Left renal pelvis (tissue), 4 donors: Measurements from ENCODE around the gene KCTD11. TPM values are rescaled to one million over a fixed set of nuclear protein-coding genes. Genes with fewer than 3 reads are reported as not detected.
A peak's percentile ranks its signal among the peaks of the same experiment; 100 is the strongest.

Experiments
- DNase-seq, 4 donors: peaks; one replicate each; pipeline ENCODE4 v3.0.0-alpha.2; 2013; ENCODE audit warnings: low read depth in 4 of 4, low spot score in 3 of 4
- polyA plus RNA-seq, 4 donors: library from polyadenylated mRNA; unstranded; fragments of 120-200 nt; gene quantifications; one replicate each; pipeline ENCODE4 v1.2.1, GENCODE V29; 2013; ENCODE audit not compliant: insufficient read length in 4 of 4

KCTD11 gene
- polyA plus RNA-seq, 4 donors: 10.9 to 12.1 (median 11.6) TPM

DNA sequence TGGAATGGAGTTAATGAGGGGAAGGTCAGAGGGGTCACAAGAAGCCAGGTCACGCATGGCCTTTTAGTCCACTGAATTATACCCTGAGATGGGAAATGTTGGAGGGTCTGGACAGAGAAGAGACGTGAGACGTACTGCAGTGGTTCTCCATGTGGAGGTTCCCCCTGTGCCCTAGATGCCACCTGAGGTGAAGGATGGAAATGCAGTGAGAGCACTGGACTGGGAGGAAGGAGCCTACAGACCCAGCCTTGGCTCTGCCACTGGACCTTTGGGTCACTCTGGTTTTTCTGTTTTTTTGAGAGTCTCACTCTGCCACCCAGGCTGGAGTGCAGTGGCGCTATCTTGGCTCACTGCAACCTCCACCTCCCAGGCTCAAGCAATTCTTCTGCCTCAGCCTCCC is 44.2 kb downstream of the KCTD11 start:
- DNase-seq: no peak

DNA sequence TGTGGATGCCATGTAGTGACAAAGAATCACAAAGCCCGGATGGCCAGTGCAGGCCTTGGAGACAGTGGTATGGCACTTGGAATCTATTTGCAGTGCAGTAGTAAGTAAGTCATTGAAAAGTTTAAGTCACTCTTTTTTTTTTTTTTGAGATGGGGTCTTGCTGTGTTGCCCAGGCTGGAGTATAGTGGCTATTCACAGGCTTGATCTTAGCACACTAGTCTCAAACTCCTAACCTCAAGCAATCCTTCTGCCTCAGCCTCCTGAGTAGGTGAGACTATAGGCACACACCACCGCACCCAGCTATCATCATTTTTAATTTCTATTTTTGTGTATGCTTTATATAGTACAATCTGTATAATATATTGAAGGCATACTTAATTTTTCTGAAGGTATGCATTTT is 46.6 kb downstream of the KCTD11 start:
- no peak for DNase-seq

- no peak for DNase-seq
Measured at GRCh38 chr17:7403043-7403726, 51.2 kb downstream of the KCTD11 start.

DNA sequence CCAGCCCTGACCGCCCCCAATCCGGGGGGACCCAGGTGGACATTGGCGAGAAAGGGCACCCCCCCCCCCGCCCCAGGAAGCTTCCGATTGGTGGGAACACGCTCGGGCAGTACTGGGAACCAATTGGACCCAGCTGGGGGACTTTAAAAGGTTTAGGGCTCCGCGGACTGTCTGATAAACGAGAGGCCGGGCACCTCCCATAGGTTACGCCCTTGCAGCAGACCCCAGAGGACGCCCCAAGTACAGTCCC is 51.7 kb downstream of the KCTD11 start:
- no peak for DNase-seq

GRCh38 chr17:7403977-7404736 is 52.2 kb downstream of the KCTD11 start, which contains the start of gene TMEM256:
TMEM256 (minus strand) TSS chr17:7404097; CDS start chr17:7404084, 13 bp downstream.
- peak; percentile 96 to 99 (median 98) for DNase-seq

Other genes starting within 250 kb of the KCTD11 start
- 1 to 10 TPM in 3 of 4 donors, under 1 TPM in 1; 0.92 to 2.0 (median 1.7) TPM for gene ASGR2, start 237.3 kb upstream of the KCTD11 start, polyA plus RNA-seq
- gene ASGR1, start 172.8 kb upstream of the KCTD11 start, polyA plus RNA-seq: 1 to 10 TPM; 3.9 to 7.9 (median 5.9) TPM
- gene DLG4, start 132.3 kb upstream of the KCTD11 start, polyA plus RNA-seq: 10 to 100 TPM; 25.8 to 50.7 (median 41.7) TPM
- gene ACADVL, start 132.2 kb upstream of the KCTD11 start, polyA plus RNA-seq: 100 to 1,000 TPM; 318 to 561 (median 453) TPM
- gene DVL2, start 117.6 kb upstream of the KCTD11 start, polyA plus RNA-seq: 10 to 100 TPM; 46.3 to 70.6 (median 51.4) TPM
- gene PHF23, start 112.7 kb upstream of the KCTD11 start, polyA plus RNA-seq: 10 to 100 TPM; 39.1 to 62.6 (median 52.5) TPM
- 100 to 1,000 TPM; 327 to 487 (median 427) TPM for gene GABARAP, start 109.7 kb upstream of the KCTD11 start, polyA plus RNA-seq
- 100 to 1,000 TPM; 146 to 158 (median 156) TPM for gene CTDNEP1, start 100.4 kb upstream of the KCTD11 start, polyA plus RNA-seq
- 10 to 100 TPM; 45.9 to 53.5 (median 48.1) TPM for gene ELP5, start 99.9 kb upstream of the KCTD11 start, polyA plus RNA-seq
- 10 to 100 TPM in 3 of 4 donors, 1 to 10 TPM in 1; 1.3 to 58.7 (median 50.8) TPM for gene CLDN7, start 89.7 kb upstream of the KCTD11 start, polyA plus RNA-seq
- 1 to 10 TPM; 1.5 to 2.8 (median 1.9) TPM for gene SLC2A4, start 70.4 kb upstream of the KCTD11 start, polyA plus RNA-seq
- 1 to 10 TPM; 1.9 to 4.1 (median 2.7) TPM for gene YBX2, start 57.5 kb upstream of the KCTD11 start, polyA plus RNA-seq
- gene EIF5A, start 44.5 kb upstream of the KCTD11 start, polyA plus RNA-seq: 100 to 1,000 TPM; 247 to 327 (median 311) TPM
- gene GPS2, start 36.8 kb upstream of the KCTD11 start, polyA plus RNA-seq: 100 to 1,000 TPM in 1 of 4 donors, 10 to 100 TPM in 3; 73.8 to 104 (median 90.1) TPM
- gene NEURL4, start 22.8 kb upstream of the KCTD11 start, polyA plus RNA-seq: 10 to 100 TPM; 25.7 to 43.8 (median 27.8) TPM
- 10 to 100 TPM in 2 of 4 donors, 1 to 10 TPM in 2; 6.9 to 11.0 (median 8.8) TPM for gene ACAP1, start 15.6 kb upstream of the KCTD11 start, polyA plus RNA-seq
- not detected for gene TMEM95, start 3.0 kb downstream of the KCTD11 start, polyA plus RNA-seq
- 1 to 10 TPM in 3 of 4 donors, under 1 TPM in 1; 1.00 to 6.1 (median 5.2) TPM for gene TNK1, start 28.9 kb downstream of the KCTD11 start, polyA plus RNA-seq
- gene PLSCR3, start 42.4 kb downstream of the KCTD11 start, polyA plus RNA-seq: 10 to 100 TPM; 30.3 to 48.7 (median 39.6) TPM
- 10 to 100 TPM; 52.8 to 90.1 (median 80.5) TPM for gene TMEM256, start 51.9 kb downstream of the KCTD11 start, polyA plus RNA-seq
- gene NLGN2, start 55.7 kb downstream of the KCTD11 start, polyA plus RNA-seq: 10 to 100 TPM; 21.4 to 55.8 (median 32.8) TPM
- gene SPEM1, start 68.2 kb downstream of the KCTD11 start, polyA plus RNA-seq: not detected
- under 1 TPM in 1 of 4 donors, not detected in 3; 0.18 TPM for gene SPEM2, start 73.5 kb downstream of the KCTD11 start, polyA plus RNA-seq
- not detected for gene SPEM3, start 76.7 kb downstream of the KCTD11 start, polyA plus RNA-seq
- gene TMEM102, start 83.3 kb downstream of the KCTD11 start, polyA plus RNA-seq: 1 to 10 TPM; 1.1 to 4.8 (median 3.8) TPM
- 10 to 100 TPM in 1 of 4 donors, 1 to 10 TPM in 3; 5.6 to 17.1 (median 8.5) TPM for gene FGF11, start 87.3 kb downstream of the KCTD11 start, polyA plus RNA-seq
- 10 to 100 TPM in 2 of 4 donors, 1 to 10 TPM in 2; 9.0 to 15.1 (median 9.8) TPM for gene CHRNB1, start 92.9 kb downstream of the KCTD11 start, polyA plus RNA-seq
- gene ZBTB4, start 127.5 kb downstream of the KCTD11 start, polyA plus RNA-seq: 10 to 100 TPM; 36.1 to 46.1 (median 43.4) TPM
- gene SLC35G6, start 129.3 kb downstream of the KCTD11 start, polyA plus RNA-seq: under 1 TPM in 2 of 4 donors, not detected in 2; 0.12 to 0.46 TPM
- 100 to 1,000 TPM; 105 to 159 (median 123) TPM for gene POLR2A, start 132.2 kb downstream of the KCTD11 start, polyA plus RNA-seq
- gene TNFSF12, start 196.9 kb downstream of the KCTD11 start, polyA plus RNA-seq: 10 to 100 TPM; 20.3 to 43.5 (median 25.8) TPM
- 10 to 100 TPM in 3 of 4 donors, 1 to 10 TPM in 1; 7.1 to 15.7 (median 12.7) TPM for gene TNFSF13, start 206.6 kb downstream of the KCTD11 start, polyA plus RNA-seq
- 10 to 100 TPM; 57.4 to 83.0 (median 73.6) TPM for gene SENP3, start 209.8 kb downstream of the KCTD11 start, polyA plus RNA-seq
- 10 to 100 TPM; 32.3 to 70.7 (median 54.9) TPM for gene CD68, start 227.5 kb downstream of the KCTD11 start, polyA plus RNA-seq
- gene MPDU1, start 231.7 kb downstream of the KCTD11 start, polyA plus RNA-seq: 100 to 1,000 TPM in 3 of 4 donors, 10 to 100 TPM in 1; 75.1 to 114 (median 112) TPM
- gene SOX15, start 237.9 kb downstream of the KCTD11 start, polyA plus RNA-seq: 10 to 100 TPM in 1 of 4 donors, 1 to 10 TPM in 3; 2.5 to 10.5 (median 3.6) TPM